Measurements from ENCODE around the gene SLCO3A1.

Gene SLCO3A1

DNA sequence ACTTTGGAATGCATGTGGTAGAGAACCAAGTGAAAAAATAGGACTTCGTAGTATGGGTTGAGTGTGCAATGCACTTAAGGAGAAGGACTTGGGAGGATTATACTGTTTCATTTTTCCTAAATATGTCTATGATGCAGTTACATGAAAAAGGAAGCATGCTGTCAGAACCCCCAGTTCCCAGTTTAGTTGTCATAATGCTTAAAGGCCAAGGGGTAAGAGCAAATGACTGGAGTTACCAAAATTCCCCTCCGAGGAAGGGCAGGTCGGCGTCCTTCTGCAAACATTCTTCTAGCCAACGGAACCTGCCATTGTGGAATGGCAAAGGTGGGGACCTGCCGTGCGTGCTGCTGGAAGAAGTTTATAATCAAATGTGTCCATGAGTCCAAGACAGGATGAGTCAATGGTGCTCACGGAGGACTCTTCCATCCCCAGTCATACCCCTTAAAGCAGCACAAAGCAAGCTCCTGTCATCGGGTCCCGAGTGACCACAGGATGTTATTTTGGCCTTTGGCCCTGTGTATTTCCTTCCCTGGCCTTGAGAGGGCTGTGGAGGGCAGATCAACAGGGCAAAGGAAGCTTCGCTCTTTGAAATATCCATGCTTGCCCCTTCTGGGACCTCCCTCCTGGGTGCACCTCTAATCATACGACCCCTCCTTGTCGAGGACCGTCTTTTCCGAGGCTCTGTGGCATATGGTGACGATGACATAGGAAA, 93.2 kb downstream of the SLCO3A1 start:
- no peak overlapping the region for H2AFZ ChIP-seq (ENCODE audit: insufficient read depth, low read length, poor library complexity)
- no peak overlapping the region for H4K12ac ChIP-seq (ENCODE audit: low read depth, low read length)
- no peaks in the 10 kb centered on the region for H3K79me2 ChIP-seq (ENCODE audit: control insufficient read depth, insufficient read depth, low read length, poor library complexity)
- no peak overlapping the region for H4K8ac ChIP-seq (ENCODE audit: low read depth, low read length)
- no peak overlapping the region for H3K9ac ChIP-seq (ENCODE audit: low read length)
- H3K27ac ChIP-seq (ENCODE audit: low read depth, low read length), result no peak overlapping the region
- H3K14ac ChIP-seq (ENCODE audit: low read length), result no peak overlapping the region
- H3K79me1 ChIP-seq (ENCODE audit: low read length), result no peaks in the 10 kb centered on the region
- no peak overlapping the region for H2BK5ac ChIP-seq (ENCODE audit: low read depth, low read length, poor library complexity)
- no peak overlapping the region for H2BK12ac ChIP-seq (ENCODE audit: low read length)
- no peak overlapping the region for H3K18ac ChIP-seq (ENCODE audit: low read length)
- no peak overlapping the region for H3K23ac ChIP-seq (ENCODE audit: low read length)
- H3K4me2 ChIP-seq (ENCODE audit: low read length), result no peak overlapping the region
- H2BK120ac ChIP-seq (ENCODE audit: insufficient read depth, low read length, poor library complexity), result no peak overlapping the region
- no peaks in the 10 kb centered on the region for H3K9me3 ChIP-seq (ENCODE audit: insufficient read depth, low read depth, low read length)
- H3K4me3 ChIP-seq (ENCODE audit: low read depth, low read length), result no peak overlapping the region
- no peaks in the 10 kb centered on the region for H3K36me3 ChIP-seq (ENCODE audit: control insufficient read depth in 1 of 2, insufficient read depth in 2 of 2, low read length in 2 of 2)
- no peak overlapping the region for H4K91ac ChIP-seq (ENCODE audit: low read depth, low read length)
- no peak overlapping the region for H3K4ac ChIP-seq (ENCODE audit: low read depth, low read length)
- peaks cover 4 to 10% of the 10 kb centered on the region in 2 experiments for H3K4me1 ChIP-seq (ENCODE audit: control insufficient read depth in 1 of 2, insufficient read depth in 2 of 2, low read length in 2 of 2)
- no peak for DNase-seq
- H3K27me3 ChIP-seq (ENCODE audit: insufficient read depth, low read length), result no peaks in the 10 kb centered on the region
- H2AK5ac ChIP-seq (ENCODE audit: low read length), result no peak overlapping the region
- no CpG with 5 or more reads among the region's 16 CpGs for WGBS (ENCODE audit: extremely low coverage, insufficient coverage, insufficient read length)

DNA sequence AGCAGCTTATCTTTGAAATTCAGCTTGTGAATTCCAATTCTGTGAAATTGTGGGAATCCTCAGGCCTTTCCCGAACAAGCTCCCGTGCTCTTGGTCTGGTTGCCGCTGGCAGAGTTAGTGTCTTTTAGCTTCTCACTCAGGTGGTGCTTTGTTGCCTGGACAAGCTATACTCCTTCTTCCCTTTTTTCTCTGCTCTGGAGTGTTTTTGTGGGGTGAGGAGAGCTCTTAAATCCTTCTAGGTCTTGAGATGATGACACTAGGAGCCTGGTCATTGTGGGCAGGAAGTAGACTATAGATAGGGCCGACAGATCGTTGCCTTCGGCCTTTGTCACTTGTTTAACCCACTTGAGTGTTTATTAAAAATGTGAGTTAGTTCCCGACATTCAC, 93.8 kb downstream of the SLCO3A1 start:
- Histone ChIP-seq H3K14ac (ENCODE audit: low read length) (no peak overlapping the region), H3K9me3 (ENCODE audit: insufficient read depth, low read depth, low read length) (no peaks in the 10 kb centered on the region), H3K27ac (ENCODE audit: low read depth, low read length) (no peak overlapping the region), H2BK120ac (ENCODE audit: insufficient read depth, low read length, poor library complexity) (no peak overlapping the region), H4K12ac (ENCODE audit: low read depth, low read length) (no peak overlapping the region), H2AK5ac (ENCODE audit: low read length) (no peak overlapping the region), H3K4me2 (ENCODE audit: low read length) (no peak overlapping the region), H4K8ac (ENCODE audit: low read depth, low read length) (no peak overlapping the region), H2BK12ac (ENCODE audit: low read length) (no peak overlapping the region), H3K4ac (ENCODE audit: low read depth, low read length) (no peak overlapping the region), H3K79me1 (ENCODE audit: low read length) (no peaks in the 10 kb centered on the region), H3K18ac (ENCODE audit: low read length) (no peak overlapping the region), H3K27me3 (ENCODE audit: insufficient read depth, low read length) (no peaks in the 10 kb centered on the region), H2BK5ac (ENCODE audit: low read depth, low read length, poor library complexity) (no peak overlapping the region), H3K9ac (ENCODE audit: low read length) (no peak overlapping the region), H3K4me1 (ENCODE audit: control insufficient read depth in 1 of 2, insufficient read depth in 2 of 2, low read length in 2 of 2) (peaks cover 4 to 10% of the 10 kb centered on the region in 2 experiments), H3K36me3 (ENCODE audit: control insufficient read depth in 1 of 2, insufficient read depth in 2 of 2, low read length in 2 of 2) (no peaks in the 10 kb centered on the region), H3K79me2 (ENCODE audit: control insufficient read depth, insufficient read depth, low read length, poor library complexity) (no peaks in the 10 kb centered on the region), H3K4me3 (ENCODE audit: low read depth, low read length) (no peak overlapping the region), H4K91ac (ENCODE audit: low read depth, low read length) (no peak overlapping the region), H3K23ac (ENCODE audit: low read length) (no peak overlapping the region), H2AFZ (ENCODE audit: insufficient read depth, low read length, poor library complexity) (no peak overlapping the region)
- DNase-seq, result peak in 1 of 2 donors; percentile 11
- no CpG with 5 or more reads among the region's 7 CpGs for WGBS (ENCODE audit: extremely low coverage, insufficient coverage, insufficient read length)

DNA sequence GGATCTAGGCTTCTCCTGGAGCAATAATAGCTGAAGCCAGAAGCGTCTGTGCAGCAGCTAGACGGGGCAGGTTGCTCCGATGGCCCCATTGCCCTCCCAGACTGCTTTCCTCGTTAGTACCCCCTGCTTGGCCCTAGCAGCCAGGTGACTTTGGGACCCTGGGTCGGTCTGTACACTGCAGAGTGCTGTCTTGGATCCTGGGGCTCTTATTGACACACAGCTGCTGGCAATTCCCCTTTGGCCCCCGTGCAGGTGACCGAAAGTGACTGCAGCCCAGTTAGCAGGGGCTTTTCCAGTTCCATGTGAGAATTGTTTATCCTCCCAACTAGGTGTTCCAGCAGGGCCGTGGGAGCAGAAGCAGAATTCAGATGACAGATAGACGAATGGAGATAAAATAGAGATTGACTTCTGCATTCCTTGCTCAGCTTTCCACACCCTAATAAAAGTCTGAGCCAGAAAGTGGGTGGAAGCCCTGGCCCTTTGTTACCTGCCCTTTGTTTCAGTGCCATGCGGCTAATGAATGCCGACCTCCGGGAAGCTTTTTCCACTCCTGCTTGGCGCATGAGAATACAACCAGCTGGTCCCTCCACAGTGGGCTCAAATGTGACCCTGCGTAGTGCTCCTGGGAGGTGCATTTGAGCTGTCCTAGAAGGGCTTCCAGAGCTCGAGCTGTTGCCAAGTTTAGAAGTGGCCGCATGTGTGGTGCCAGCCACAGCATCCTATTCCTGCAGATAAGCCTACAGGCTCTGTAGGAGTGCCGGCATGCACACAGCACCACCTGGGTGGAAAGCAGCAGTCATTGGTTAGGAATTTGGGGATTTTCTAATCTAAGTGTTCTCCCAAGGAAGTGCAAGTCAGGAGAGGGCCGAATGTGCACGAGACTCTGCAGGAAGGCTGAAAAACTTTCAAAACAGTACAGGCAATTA, 94.4 kb downstream of the SLCO3A1 start:
- H3K4me3 ChIP-seq (ENCODE audit: low read depth, low read length), result no peak overlapping the region
- no peak overlapping the region for H4K91ac ChIP-seq (ENCODE audit: low read depth, low read length)
- H3K36me3 ChIP-seq (ENCODE audit: control insufficient read depth in 1 of 2, insufficient read depth in 2 of 2, low read length in 2 of 2), result no peaks in the 10 kb centered on the region
- H4K12ac ChIP-seq (ENCODE audit: low read depth, low read length), result no peak overlapping the region
- H3K18ac ChIP-seq (ENCODE audit: low read length), result no peak overlapping the region
- H4K8ac ChIP-seq (ENCODE audit: low read depth, low read length), result no peak overlapping the region
- no peak overlapping the region for H3K9ac ChIP-seq (ENCODE audit: low read length)
- no peak overlapping the region for H2BK120ac ChIP-seq (ENCODE audit: insufficient read depth, low read length, poor library complexity)
- H3K79me2 ChIP-seq (ENCODE audit: control insufficient read depth, insufficient read depth, low read length, poor library complexity), result no peaks in the 10 kb centered on the region
- DNase-seq, result no peak
- no peaks in the 10 kb centered on the region for H3K79me1 ChIP-seq (ENCODE audit: low read length)
- no peak overlapping the region for H3K4ac ChIP-seq (ENCODE audit: low read depth, low read length)
- no peak overlapping the region for H3K27ac ChIP-seq (ENCODE audit: low read depth, low read length)
- no peak overlapping the region for H2BK5ac ChIP-seq (ENCODE audit: low read depth, low read length, poor library complexity)
- H2AK5ac ChIP-seq (ENCODE audit: low read length), result no peak overlapping the region
- H3K23ac ChIP-seq (ENCODE audit: low read length), result no peak overlapping the region
- H3K4me1 ChIP-seq (ENCODE audit: control insufficient read depth in 1 of 2, insufficient read depth in 2 of 2, low read length in 2 of 2), result peaks cover 4 to 8% of the 10 kb centered on the region in 2 experiments
- no peak overlapping the region for H2BK12ac ChIP-seq (ENCODE audit: low read length)
- no peaks in the 10 kb centered on the region for H3K27me3 ChIP-seq (ENCODE audit: insufficient read depth, low read length)
- H3K4me2 ChIP-seq (ENCODE audit: low read length), result no peak overlapping the region
- no peaks in the 10 kb centered on the region for H3K9me3 ChIP-seq (ENCODE audit: insufficient read depth, low read depth, low read length)
- no CpG with 5 or more reads among the region's 19 CpGs for WGBS (ENCODE audit: extremely low coverage, insufficient coverage, insufficient read length)
- peak overlapping the region; percentile 47 for H2AFZ ChIP-seq (ENCODE audit: insufficient read depth, low read length, poor library complexity)
- H3K14ac ChIP-seq (ENCODE audit: low read length), result no peak overlapping the region

DNA sequence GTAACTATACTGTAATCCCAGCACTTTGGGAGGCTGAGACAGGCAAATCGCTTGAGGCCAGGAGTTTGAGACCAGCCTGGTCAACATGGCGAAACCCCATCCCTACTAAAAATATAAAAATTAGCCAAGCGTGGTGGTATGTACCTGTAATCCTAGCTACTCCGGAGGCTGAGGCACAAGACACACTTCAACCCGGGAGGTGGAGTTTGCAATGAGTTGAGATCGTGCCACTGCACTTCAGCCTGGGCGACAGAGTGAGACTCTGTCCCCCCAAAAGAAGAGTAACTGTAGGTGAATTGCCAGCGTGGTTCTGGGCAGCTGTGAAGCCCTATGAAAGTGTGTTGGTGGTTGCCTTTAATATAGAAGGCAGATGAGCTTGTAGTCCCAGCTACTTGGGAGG, 95.9 kb downstream of the SLCO3A1 start:
- Histone ChIP-seq H3K18ac (ENCODE audit: low read length) (no peak overlapping the region), H4K12ac (ENCODE audit: low read depth, low read length) (no peak overlapping the region), H3K4me3 (ENCODE audit: low read depth, low read length) (no peak overlapping the region), H3K79me1 (ENCODE audit: low read length) (no peaks in the 10 kb centered on the region), H3K27me3 (ENCODE audit: insufficient read depth, low read length) (no peaks in the 10 kb centered on the region), H3K27ac (ENCODE audit: low read depth, low read length) (no peak overlapping the region), H3K36me3 (ENCODE audit: control insufficient read depth in 1 of 2, insufficient read depth in 2 of 2, low read length in 2 of 2) (no peaks in the 10 kb centered on the region), H3K4me1 (ENCODE audit: control insufficient read depth in 1 of 2, insufficient read depth in 2 of 2, low read length in 2 of 2) (peaks cover 4 to 8% of the 10 kb centered on the region in 2 experiments), H3K14ac (ENCODE audit: low read length) (no peak overlapping the region), H3K9ac (ENCODE audit: low read length) (no peak overlapping the region), H2AFZ (ENCODE audit: insufficient read depth, low read length, poor library complexity) (no peak overlapping the region), H2BK5ac (ENCODE audit: low read depth, low read length, poor library complexity) (no peak overlapping the region), H4K91ac (ENCODE audit: low read depth, low read length) (no peak overlapping the region), H3K79me2 (ENCODE audit: control insufficient read depth, insufficient read depth, low read length, poor library complexity) (no peaks in the 10 kb centered on the region), H3K9me3 (ENCODE audit: insufficient read depth, low read depth, low read length) (no peaks in the 10 kb centered on the region), H2AK5ac (ENCODE audit: low read length) (no peak overlapping the region), H2BK120ac (ENCODE audit: insufficient read depth, low read length, poor library complexity) (no peak overlapping the region), H3K23ac (ENCODE audit: low read length) (no peak overlapping the region), H3K4me2 (ENCODE audit: low read length) (no peak overlapping the region), H2BK12ac (ENCODE audit: low read length) (no peak overlapping the region), H4K8ac (ENCODE audit: low read depth, low read length) (no peak overlapping the region), H3K4ac (ENCODE audit: low read depth, low read length) (no peak overlapping the region)
- DNase-seq, result no peak
- no CpG with 5 or more reads among the region's 8 CpGs for WGBS (ENCODE audit: extremely low coverage, insufficient coverage, insufficient read length)
